UCSD-AML1 (cell line): ENCODE results near the gene NLRP6.
"Not testable (repeated sequence)": the region's sequence is repeated elsewhere in the genome, so short reads cannot be mapped to it uniquely, and the experiment has no call there.

Experiments
- DNase-seq: peaks from one replicate; lab custom pipeline; 2025; ENCODE audit not compliant: unreplicated experiment; lab: John Stamatoyannopoulos, UW

The NLRP6 gene

GRCh38 chr11:281486-282161 lies 3.4 kb downstream of the NLRP6 start:
- no peak for DNase-seq

GRCh38 chr11:282171-282570 lies 4.0 kb downstream of the NLRP6 start:
- no peak for DNase-seq

GRCh38 chr11:282630-283360 lies 4.6 kb downstream of the NLRP6 start:
- DNase-seq: peak; percentile 37

GRCh38 chr11:283405-284104 lies 5.3 kb downstream of the NLRP6 start:
- DNase-seq: no peak

GRCh38 chr11:284105-285020 lies 6.2 kb downstream of the NLRP6 start:
- DNase-seq: no peak

- DNase-seq: no peak
These were observed 7.0 kb downstream of the NLRP6 start for GRCh38 chr11:285021-285893.

GRCh38 chr11:285894-286220 lies 7.7 kb downstream of the NLRP6 start:
- DNase-seq: no peak

GRCh38 chr11:286977-287820 lies 9.0 kb downstream of the NLRP6 start:
- not testable (repeated sequence) for DNase-seq

GRCh38 chr11:287821-288477 lies 9.7 kb downstream of the NLRP6 start:
- no peak for DNase-seq

GRCh38 chr11:288478-289397 lies 10.5 kb downstream of the NLRP6 start, which contains the start of gene PGGHG:
TSS of gene PGGHG (plus strand) at chr11:289126. CDS start at chr11:289817, 691 bp downstream.
- peak; percentile 73 for DNase-seq

- DNase-seq: no peak
These were observed 11.1 kb downstream of the NLRP6 start for GRCh38 chr11:289398-289711.

GRCh38 chr11:289712-290620 lies 11.8 kb downstream of the NLRP6 start:
- no peak for DNase-seq

- DNase-seq: no peak
These were observed 12.5 kb downstream of the NLRP6 start for GRCh38 chr11:290621-291231.

- no peak for DNase-seq
These were observed 13.3 kb downstream of the NLRP6 start for GRCh38 chr11:291281-292210.
